Measurements from ENCODE around the gene KRT85.

DNA sequence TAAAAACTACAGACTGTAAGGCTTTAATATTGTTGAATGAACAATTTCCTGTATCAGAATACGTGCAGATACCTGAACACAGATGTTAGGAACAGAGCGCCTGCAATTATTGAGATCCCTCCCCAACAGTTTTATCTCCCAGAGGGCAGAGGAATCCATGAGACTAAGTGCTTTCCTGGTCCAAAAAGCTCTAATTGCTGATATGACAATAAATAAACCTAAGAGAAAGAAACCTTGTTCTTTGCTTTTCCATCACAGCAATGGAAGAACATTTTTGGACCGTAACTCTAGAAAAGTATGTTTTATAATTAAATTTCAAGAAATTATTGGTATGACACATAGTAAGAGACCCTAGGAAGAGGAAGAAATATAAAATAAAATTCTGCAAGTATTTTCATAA lies 33.1 kb downstream of the KRT85 start:
- TF ChIP-seq POLR2AphosphoS5 (IDR thresholded peaks at IDR 0.05; ENCODE audit: low read depth, low read length): no peak
- TF ChIP-seq ESRRA (CRISPR knock-in tag; IDR thresholded peaks at IDR 0.05; ENCODE audit: low read depth): no peak
- TF ChIP-seq PRMT3 (CRISPR knock-in tag; IDR thresholded peaks at IDR 0.05; ENCODE audit: borderline replicate concordance, low read depth): no peak
- no peak for TF ChIP-seq ZNF569 (CRISPR knock-in tag; IDR thresholded peaks at IDR 0.05; ENCODE audit: borderline replicate concordance)
- TF ChIP-seq EZH2 (conservative IDR thresholded peaks at IDR 0.05; ENCODE audit: low read depth, low read length): no peak
- TF ChIP-seq ZNF510 (CRISPR knock-in tag; IDR thresholded peaks at IDR 0.05; ENCODE audit: low read depth): no peak
- TF ChIP-seq GLI4 (CRISPR knock-in tag; IDR thresholded peaks at IDR 0.05; ENCODE audit: borderline replicate concordance): no peak
- no peak for TF ChIP-seq SOX13 (IDR thresholded peaks at IDR 0.05)
- TF ChIP-seq SOX13 (CRISPR knock-in tag; conservative IDR thresholded peaks at IDR 0.05 in 1 of 2, IDR thresholded peaks at IDR 0.05 in 1 of 2): no peak
- no peak for TF ChIP-seq MAFG (CRISPR knock-in tag; IDR thresholded peaks at IDR 0.05)
- no peak for TF ChIP-seq HOXA7 (CRISPR knock-in tag; IDR thresholded peaks at IDR 0.05)
